Medulla oblongata (tissue), 1 donor: ENCODE data around the gene CTNNB1.
A peak's percentile ranks its signal among the peaks of the same experiment; 100 is the strongest.

ENCODE experiments used
- DNase-seq: peaks from one replicate; pipeline ENCODE4 v3.0.0-alpha.2; 2015; ENCODE audit errors: extremely low spot score

Gene CTNNB1

DNA sequence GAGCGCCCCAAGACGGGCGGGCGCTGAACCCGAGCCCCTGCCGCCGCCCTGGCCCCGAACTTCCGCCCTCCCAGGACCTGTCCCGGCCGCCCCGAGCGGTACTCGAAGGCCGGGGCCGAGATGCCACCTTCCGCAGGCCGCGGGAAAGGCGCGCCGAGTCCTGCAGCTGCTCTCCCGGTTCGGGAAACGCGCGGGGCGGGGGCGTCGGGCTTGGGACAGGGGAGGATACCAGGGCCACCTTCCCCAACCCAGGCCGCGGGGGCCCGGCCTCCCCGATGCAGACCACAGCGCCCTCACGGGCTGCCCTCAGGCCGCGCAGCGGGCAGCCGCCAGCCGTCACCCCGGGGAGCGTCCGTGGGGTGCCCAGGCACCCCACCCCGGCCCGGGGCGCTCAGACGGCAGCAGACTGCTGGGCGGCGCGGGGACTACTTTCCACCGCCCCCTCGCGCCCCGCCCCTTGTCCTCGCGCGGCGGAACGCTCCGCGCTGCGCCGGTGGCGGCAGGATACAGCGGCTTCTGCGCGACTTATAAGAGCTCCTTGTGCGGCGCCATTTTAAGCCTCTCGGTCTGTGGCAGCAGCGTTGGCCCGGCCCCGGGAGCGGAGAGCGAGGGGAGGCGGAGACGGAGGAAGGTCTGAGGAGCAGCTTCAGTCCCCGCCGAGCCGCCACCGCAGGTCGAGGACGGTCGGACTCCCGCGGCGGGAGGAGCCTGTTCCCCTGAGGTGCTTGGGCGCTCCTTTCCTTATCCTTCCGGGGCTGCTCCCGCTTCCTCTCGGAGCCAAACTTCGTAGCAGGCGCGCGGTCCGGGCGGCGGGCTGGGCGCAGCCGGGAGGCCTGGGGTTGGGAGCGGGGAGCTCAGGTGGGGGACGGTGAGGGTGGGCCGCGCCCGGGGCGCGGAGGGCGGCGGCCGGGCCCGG lies at the start of gene CTNNB1:
TSS of gene CTNNB1 (plus strand) at position 556 of the 916 bp plus-strand sequence. CDS start 24,564 bp downstream, outside the sequence.
- peak; percentile 93 for DNase-seq

DNA sequence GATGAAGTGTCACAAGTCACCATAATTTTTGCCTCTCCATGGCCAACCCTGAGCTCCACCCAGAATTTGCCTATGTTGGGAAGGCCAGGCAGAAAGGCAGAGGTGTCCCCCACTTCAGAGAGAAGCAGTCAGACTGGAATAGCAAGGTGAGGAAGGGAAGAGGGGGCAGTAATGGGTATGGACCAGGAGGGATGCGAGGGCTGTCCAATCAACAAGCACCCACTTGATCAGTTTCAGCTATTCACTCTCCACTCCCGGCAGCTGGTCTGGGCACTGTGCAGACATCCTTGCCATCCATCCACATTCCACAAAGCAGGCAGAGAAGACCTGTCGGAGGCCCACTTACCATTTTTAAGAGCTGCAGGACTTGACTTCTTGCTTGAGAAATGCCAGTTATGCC lies 43.5 kb upstream of the CTNNB1 start:
- no peak for DNase-seq

GRCh38 chr3:41158947-41159346 lies 40.4 kb upstream of the CTNNB1 start:
- no peak for DNase-seq

DNA sequence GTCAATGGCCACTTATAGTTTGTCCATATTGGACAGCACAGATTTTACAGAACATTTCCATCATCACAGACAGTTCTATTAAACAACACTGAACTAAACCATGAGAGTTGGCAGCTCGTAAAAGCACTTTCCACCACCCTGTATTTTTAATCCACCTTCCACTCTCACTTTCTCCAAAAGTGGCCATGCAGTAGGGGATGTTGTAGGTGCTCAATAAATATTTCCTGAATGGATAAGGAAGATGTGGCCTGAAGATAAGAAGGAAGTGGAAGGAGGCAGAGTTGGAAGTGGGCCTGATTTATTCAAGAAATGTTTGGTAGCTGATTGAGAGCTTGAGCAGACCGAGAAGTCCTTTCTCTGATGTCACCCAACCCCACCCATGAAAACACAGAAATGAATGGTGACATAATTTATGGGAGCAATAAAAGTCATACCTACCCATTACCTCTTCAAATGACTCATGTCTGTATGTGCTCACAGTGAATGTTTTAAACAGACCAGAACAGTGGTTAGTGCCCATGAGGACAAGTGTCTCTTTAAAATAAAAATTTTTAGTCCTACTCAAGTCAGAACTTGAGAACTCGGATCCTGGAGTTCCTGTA lies 39.6 kb upstream of the CTNNB1 start:
- no peak for DNase-seq

DNA sequence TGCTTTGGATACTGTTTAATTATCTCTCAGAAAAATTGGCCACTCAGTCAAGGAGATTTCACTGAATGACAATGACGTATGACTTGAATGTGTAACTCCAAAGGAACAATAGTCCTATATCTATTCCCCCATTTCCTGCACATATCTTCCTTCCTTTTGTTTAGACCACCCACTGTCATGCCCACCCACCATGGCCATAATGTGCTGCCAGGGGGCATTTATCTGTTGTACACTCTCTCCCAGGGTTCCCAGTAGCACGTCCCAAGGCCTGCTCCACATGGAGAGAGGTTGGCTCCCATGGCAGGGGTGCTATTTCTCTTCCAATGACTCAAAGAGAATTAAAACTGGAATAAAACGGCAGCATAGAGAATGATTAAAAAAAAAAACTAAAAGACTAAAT lies 36.8 kb upstream of the CTNNB1 start:
- DNase-seq = no peak

- DNase-seq = no peak
Observed at GRCh38 chr3:41163006-41163405, 36.3 kb upstream of the CTNNB1 start.

- DNase-seq = no peak
Observed at GRCh38 chr3:41163421-41163820, 35.9 kb upstream of the CTNNB1 start.

DNA sequence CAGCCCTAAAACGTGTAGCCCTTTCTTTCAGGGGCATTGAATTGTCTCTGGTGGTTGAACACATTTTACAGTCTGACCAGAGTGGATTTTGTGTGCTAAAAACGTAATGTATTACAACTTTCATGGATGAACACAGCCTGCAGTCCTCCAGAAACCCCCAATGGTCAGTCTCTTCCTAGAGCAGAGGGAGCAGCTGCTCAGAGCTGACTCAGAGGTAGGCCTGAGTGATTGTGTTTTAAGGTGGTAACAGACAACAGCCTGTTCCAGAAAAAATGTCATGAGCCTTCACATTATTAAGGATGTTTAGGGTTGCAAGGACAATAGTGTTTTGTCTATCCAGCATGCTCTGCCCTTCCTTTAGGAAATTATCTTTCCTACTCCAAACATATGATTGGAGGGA lies 34.5 kb upstream of the CTNNB1 start:
- DNase-seq = no peak

DNA sequence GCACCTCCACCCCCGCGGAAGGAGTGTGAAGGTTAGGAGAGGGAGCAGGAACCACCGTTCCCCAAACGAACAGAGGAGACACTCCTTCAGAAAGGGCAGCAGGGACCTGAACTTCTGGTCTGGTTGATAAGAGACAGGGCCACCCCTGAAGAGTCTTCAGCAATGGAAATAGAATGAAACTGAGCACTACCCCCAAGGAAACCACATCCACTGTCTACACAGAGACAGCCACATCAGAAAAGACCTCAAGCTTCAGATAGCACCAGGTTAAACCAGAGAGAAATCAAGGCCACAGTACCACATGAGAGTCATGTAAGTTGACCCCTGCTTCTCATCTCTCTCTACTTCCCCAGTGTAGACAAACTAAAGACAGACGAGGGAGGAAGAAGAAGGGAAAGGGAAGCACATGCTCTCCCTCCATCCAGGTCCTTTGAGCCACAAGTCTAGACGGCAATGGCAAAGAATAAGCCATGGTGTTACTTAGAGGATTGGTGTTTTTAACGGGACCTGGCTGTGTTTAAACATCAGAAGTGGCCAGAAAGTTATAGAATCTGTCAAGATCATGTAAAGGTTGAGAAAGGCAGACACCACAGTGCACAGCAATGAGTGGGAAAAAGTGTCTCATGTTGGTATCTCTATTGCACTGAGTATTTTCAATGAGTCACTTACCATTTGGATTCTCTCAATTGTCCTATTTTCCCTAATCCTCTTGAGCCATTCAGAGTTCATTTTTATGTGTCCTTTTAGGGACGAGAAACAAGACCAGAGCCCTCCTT lies 31.4 kb upstream of the CTNNB1 start:
- DNase-seq = no peak

DNA sequence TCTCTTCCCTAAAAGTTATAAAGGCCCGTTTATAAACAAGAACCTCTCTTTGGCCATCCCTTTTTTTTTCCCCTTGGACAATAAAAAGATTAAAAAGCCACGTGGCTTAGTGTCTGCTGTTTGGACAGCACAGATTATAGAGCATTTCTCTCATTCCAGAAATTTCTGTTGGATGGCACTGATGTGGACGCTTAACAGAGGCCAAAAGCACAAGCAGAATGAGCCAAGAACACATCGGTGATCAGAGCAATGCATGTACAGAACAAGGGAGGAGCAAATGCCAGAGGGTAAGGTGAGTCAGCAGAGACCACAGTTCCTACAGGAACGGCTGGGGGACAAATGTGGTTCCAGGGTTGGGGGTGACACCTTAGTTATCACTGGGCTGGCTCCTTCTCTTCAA lies 30.3 kb upstream of the CTNNB1 start:
- DNase-seq = no peak

GRCh38 chr3:41173926-41174885 lies 25.1 kb upstream of the CTNNB1 start:
- no peak for DNase-seq

DNA sequence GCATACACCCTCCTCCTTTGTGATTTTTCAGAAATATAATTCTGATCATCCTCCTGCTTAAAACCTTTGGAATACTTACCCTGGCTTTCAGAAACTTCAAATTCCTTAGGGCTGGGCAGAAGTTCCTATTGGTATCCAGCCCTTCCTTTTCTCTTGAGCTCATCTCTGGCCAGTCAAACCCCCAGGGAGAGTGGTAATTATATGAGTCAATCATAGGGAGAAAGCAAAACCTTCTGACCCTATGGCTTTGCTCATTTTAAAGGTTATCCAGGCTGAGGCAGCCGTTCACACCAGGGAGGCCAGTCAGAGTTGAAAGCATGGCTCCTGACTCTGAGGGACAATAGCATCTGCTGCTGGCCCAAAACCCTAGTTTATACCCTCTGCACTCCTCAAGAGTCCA lies 23.9 kb upstream of the CTNNB1 start:
- DNase-seq = no peak

DNA sequence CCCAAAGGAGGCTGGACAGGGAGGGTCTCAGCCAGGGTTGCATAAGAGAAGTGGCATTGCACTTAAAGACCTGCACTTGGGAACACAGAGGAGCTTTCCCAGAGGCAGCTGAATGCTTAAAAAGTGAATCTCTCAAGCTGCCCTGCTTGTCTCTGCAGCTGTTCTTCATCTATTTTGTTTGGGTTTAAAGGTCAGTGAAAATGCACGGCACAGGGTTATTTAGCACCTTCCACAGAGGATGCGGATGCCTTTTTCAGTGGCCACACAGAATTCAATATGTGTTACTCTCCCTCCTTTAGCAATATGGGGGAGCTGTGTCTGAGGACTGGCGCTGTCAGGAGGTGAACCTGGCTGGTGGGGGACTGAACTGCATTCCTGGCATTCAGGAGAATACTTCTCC lies 22.7 kb upstream of the CTNNB1 start:
- DNase-seq = no peak

DNA sequence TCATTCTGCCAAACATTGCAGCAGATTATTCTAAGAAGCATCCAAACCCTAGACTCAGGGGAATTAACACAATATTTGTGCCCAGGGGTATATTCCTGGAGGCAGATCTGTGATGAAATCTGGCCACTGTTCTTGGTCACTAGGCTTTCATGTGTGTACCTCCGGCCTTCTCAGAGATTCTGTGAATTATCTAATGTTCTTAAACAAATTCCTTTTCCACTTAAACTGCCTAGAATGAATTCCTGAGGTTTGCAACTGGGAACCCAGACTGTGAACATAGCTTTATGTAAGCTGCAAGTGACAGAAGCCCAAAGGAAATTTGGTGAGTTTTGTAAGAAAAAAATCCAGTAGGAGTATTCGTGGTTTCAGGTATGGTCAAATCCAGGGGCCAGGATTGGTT lies 20.7 kb upstream of the CTNNB1 start:
- no peak for DNase-seq

DNA sequence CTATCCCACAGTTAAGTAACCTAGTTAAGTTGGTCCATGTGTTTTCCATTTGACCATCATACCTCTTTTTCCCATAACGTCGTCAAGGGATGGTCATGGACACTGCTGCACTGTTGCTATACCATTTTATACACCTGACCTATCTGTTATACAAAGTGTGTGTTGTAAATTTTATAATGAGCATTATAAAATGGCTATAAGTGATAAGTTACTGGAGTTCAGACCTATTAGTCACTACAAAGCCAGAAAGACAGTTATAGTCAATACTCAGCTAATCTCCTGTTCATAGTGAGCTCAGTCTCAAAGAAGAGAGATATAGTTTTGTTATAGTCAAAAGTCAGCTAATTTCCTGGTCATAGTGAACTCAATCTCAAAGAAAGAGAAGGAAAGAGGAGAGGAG lies 18.9 kb upstream of the CTNNB1 start:
- DNase-seq = no peak

DNA sequence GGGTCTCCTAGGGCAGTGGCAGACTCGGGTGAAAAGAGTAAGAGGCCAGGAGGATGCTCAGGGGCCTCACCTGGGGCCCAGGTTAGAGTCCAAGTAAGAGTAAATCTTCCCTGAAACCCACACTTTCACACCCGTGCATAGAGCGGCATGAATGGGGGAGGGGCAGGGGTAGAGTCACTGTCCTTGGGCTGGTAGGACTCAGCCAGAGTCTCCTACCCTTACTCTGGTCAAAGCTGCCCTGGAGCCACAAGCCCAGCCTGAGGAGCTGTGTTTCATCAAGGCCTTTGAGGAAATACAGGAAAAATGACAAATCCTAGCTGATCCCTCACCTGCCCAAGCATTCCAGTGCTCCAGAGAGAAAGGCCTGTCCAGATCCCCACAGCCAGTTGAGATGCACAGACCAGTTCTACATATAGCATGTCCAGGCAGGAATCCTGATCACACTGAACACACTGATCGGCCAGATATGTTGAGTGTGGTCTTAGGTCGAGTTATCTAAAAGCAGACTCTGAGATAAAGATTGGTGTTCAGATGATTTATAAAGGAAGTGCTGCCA lies 16.7 kb upstream of the CTNNB1 start:
- DNase-seq = no peak

DNA sequence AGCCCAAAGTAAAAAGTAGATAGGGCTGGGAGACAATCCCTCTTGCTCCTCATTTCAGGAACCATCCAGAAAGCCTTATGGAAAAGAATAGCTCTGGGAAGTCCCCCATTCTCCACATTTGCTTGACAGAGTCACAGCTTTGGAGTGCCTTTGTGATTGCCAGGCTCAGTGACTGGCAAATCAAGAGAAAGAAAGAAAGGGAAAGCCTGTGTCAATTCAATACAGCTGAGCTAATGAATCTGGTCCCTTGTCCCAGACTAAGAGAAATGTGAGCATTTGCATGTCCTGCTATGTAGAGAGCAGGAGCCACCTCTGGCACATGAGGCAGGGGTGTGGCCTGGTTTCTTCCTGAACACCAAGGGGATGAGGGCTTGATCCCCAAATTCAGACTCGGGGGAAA lies 14.9 kb upstream of the CTNNB1 start:
- DNase-seq = no peak

- DNase-seq = no peak
Observed at GRCh38 chr3:41186297-41186696, 13.0 kb upstream of the CTNNB1 start.

- no peak for DNase-seq
Observed at GRCh38 chr3:41188306-41188705, 11.0 kb upstream of the CTNNB1 start.

DNA sequence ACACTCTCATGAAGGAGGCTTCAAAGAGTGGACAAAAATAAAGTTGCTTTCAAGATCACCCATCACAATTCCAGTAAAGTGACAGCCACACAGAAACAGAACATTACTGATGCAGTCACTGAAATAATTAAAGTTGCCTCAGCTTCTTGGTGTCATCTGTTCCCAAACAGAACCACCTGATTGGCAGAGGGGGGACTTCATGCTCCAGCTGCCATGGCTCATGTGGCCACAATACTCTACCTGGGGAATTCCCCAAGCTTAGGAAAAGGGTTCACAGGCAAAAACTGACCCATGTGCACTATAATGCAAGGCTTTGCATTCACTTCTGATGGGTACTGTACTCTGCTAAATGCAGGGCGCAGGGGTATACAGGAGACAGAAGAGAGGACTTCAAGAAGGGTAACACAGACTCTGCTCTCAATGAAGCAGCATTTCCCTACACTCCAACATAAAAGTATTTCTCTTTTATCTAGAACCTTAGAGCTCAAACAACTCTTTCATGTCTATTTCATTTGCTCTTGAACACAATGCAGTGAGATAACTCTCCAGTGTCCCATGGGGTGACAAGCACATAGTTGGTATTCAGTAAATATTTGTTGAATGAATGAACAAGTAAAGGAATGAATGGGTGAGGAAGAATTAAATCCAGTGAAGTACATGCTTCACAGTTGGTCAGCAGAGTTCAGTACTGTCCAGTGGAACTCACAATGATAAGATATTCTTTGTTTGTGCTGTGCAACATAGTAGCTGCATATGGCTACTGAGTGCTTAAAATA lies 8.6 kb upstream of the CTNNB1 start:
- DNase-seq = no peak
